CD14-positive monocyte (primary cell): ENCODE data around the gene PDE8A. TPM values are rescaled to one million over a fixed set of nuclear protein-coding genes. Genes with fewer than 3 reads are reported as not detected.

Source experiments
- DNase-seq, 3 donors: peaks; one replicate each; pipeline ENCODE4 v3.0.0-alpha.2; 2011 to 2022
- H2AFZ ChIP-seq: 2 replicates; pipeline ENCODE4 v1.6.0; 2012; ENCODE audit warnings: mild to moderate bottlenecking, low read depth, low read length, inconsistent platforms; ENCODE audit not compliant: insufficient read depth, poor library complexity, severe bottlenecking
- H3K27ac ChIP-seq, 2 donors: 1 replicate in 1 of 2; 2 replicates in 1 of 2; pipeline ENCODE4 v1.5.1; 2012 to 2013; ENCODE audit warnings: low read length in 2 of 2, control low read depth in 1 of 2, inconsistent platforms in 1 of 2, low read depth in 1 of 2, mild to moderate bottlenecking in 1 of 2
- H3K27me3 ChIP-seq, 2 donors: one replicate each; pipeline versions ENCODE4 v1.6.0 to v1.6.1; 2011 to 2013; ENCODE audit warnings: low read length in 2 of 2; ENCODE audit not compliant: control insufficient read depth in 2 of 2, insufficient read depth in 2 of 2
- H3K36me3 ChIP-seq, 2 donors: replicated peaks in 1 of 2; 1 replicate in 1 of 2; 2 replicates in 1 of 2; pipeline versions ENCODE4 v1.5.1 to v1.6.1; 2012 to 2013; ENCODE audit warnings: low read length in 2 of 2, control low read depth in 1 of 2, inconsistent platforms in 1 of 2, mild to moderate bottlenecking in 1 of 2; ENCODE audit not compliant: insufficient read depth in 2 of 2, control insufficient read depth in 1 of 2
- H3K4me1 ChIP-seq, 2 donors: 1 replicate in 1 of 2; 2 replicates in 1 of 2; pipeline versions ENCODE4 v1.5.1 to v1.6.1; 2012 to 2013; ENCODE audit warnings: low read length in 2 of 2, control low read depth in 1 of 2, inconsistent platforms in 1 of 2, mild to moderate bottlenecking in 1 of 2, moderate library complexity in 1 of 2; ENCODE audit not compliant: insufficient read depth in 2 of 2, control insufficient read depth in 1 of 2
- H3K4me2 ChIP-seq: replicated peaks from 2 replicates; pipeline ENCODE3; 2012; ENCODE audit warnings: low read length, moderate library complexity, mild to moderate bottlenecking; ENCODE audit not compliant: poor library complexity, severe bottlenecking; ENCODE audit errors: extremely low read depth
- H3K4me3 ChIP-seq, 3 experiments: fragments of 200-600 bp in 1 of 3; sonication (generic) in 1 of 3; replicated peaks in 1 of 3; 1 replicate in 2 of 3; 2 replicates in 1 of 3; pipeline ENCODE4 v1.5.1; 2011 to 2013; ENCODE audit warnings: low read length in 3 of 3, mild to moderate bottlenecking in 3 of 3, control low read depth in 2 of 3, low read depth in 2 of 3, inconsistent platforms in 1 of 3, moderate library complexity in 1 of 3
- H3K79me2 ChIP-seq: 2 replicates; pipeline ENCODE4 v1.6.0; 2012; ENCODE audit warnings: mild to moderate bottlenecking, control low read depth, inconsistent platforms, low read length, moderate library complexity; ENCODE audit not compliant: insufficient read depth
- H3K9ac ChIP-seq: 2 replicates; pipeline ENCODE4 v1.6.0; 2017; ENCODE audit warnings: low read length, mild to moderate bottlenecking; ENCODE audit not compliant: insufficient read depth, poor library complexity, severe bottlenecking
- H3K9me3 ChIP-seq, 2 donors: replicated peaks in 1 of 2; 1 replicate in 1 of 2; 2 replicates in 1 of 2; pipeline versions ENCODE4 v1.5.1 to v1.6.1; 2012 to 2013; ENCODE audit warnings: low read length in 2 of 2, control low read depth in 1 of 2; ENCODE audit not compliant: control insufficient read depth in 1 of 2, insufficient read depth in 1 of 2
- H4K20me1 ChIP-seq: 2 replicates; pipeline ENCODE4 v1.6.0; 2012; ENCODE audit warnings: mild to moderate bottlenecking, low read length, control low read depth, moderate library complexity; ENCODE audit not compliant: insufficient read depth
- H3K27ac Mint-ChIP-seq, 7 donors: one replicate each; pipeline ENCODE4 v1.8.0; 2020; ENCODE audit warnings: mild to moderate bottlenecking in 7 of 7, mixed read lengths in 7 of 7, moderate library complexity in 6 of 7, inconsistent platforms in 2 of 7
- H3K27me3 Mint-ChIP-seq, 3 donors: one replicate each; pipeline ENCODE4 v1.8.0; 2021 to 2022; ENCODE audit warnings: low read depth in 3 of 3, mild to moderate bottlenecking in 3 of 3, mixed read lengths in 3 of 3, moderate library complexity in 3 of 3, inconsistent platforms in 1 of 3
- H3K36me3 Mint-ChIP-seq, 2 donors: one replicate each; pipeline ENCODE4 v1.8.0; 2020; ENCODE audit warnings: mixed read lengths in 2 of 2, inconsistent platforms in 1 of 2, mild to moderate bottlenecking in 1 of 2
- H3K4me1 Mint-ChIP-seq: one replicate; pipeline ENCODE4 v1.8.0; 2020; ENCODE audit warnings: mild to moderate bottlenecking, mixed read lengths
- H3K4me3 Mint-ChIP-seq, 2 donors: one replicate each; pipeline ENCODE4 v1.8.0; 2020; ENCODE audit warnings: mild to moderate bottlenecking in 2 of 2, mixed read lengths in 2 of 2, moderate library complexity in 1 of 2
- H3K9me3 Mint-ChIP-seq, 7 donors: one replicate each; pipeline ENCODE4 v1.8.0; 2020 to 2022; ENCODE audit warnings: mixed read lengths in 7 of 7, mild to moderate bottlenecking in 6 of 7, moderate library complexity in 6 of 7, inconsistent platforms in 2 of 7
- WGBS: methylation state at CpG from one replicate; pipeline ENCODE4 v1.1.5; 2013; ENCODE audit warnings: missing lambda C conversion rate; ENCODE audit not compliant: insufficient coverage; 5-methylcytosine and 5-hydroxymethylcytosine counted together
- intact Hi-C, 2 donors: fragments of 100-400 bp; cut with micrococcal nuclease; formaldehyde crosslinking; loops; one replicate each; pipeline versions ENCODE4 v1.15.0 to v1.15.1; 2023
- polyA plus RNA-seq, 3 donors: library from polyadenylated mRNA; depleted of rRNA in 1 of 3; unstranded in 2 of 3; stranded (reverse) in 1 of 3; fragments of 300-500 nt in 2 of 3; fragments of >200 nt in 1 of 3; fragmentation: Illumina TruSeq in 2 of 3; gene quantifications; 1 replicate in 2 of 3; 2 replicates in 1 of 3; pipeline ENCODE4 v1.2.3, GENCODE V29; 2012 to 2021
- TF ChIP-seq, protein P1 (sequence below): fragments of 200-600 bp; IDR thresholded peaks from one replicate; pipeline ENCODE4 v1.8.0; 2022; ENCODE audit warnings: antibody characterized with exemption, mild to moderate bottlenecking

PDE8A gene
- polyA plus RNA-seq, 3 donors = 2.8 to 33.4 (median 4.9) TPM

GRCh38 chr15:84970843-84971242 lies 10.8 kb upstream of the PDE8A start:
- peaks cover 0 to 12% (median 7%) of the 10 kb centered on the region in 7 donors for H3K9me3 Mint-ChIP-seq
- TF ChIP-seq, protein P1, sequence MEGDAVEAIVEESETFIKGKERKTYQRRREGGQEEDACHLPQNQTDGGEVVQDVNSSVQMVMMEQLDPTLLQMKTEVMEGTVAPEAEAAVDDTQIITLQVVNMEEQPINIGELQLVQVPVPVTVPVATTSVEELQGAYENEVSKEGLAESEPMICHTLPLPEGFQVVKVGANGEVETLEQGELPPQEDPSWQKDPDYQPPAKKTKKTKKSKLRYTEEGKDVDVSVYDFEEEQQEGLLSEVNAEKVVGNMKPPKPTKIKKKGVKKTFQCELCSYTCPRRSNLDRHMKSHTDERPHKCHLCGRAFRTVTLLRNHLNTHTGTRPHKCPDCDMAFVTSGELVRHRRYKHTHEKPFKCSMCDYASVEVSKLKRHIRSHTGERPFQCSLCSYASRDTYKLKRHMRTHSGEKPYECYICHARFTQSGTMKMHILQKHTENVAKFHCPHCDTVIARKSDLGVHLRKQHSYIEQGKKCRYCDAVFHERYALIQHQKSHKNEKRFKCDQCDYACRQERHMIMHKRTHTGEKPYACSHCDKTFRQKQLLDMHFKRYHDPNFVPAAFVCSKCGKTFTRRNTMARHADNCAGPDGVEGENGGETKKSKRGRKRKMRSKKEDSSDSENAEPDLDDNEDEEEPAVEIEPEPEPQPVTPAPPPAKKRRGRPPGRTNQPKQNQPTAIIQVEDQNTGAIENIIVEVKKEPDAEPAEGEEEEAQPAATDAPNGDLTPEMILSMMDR = no peak
- Histone ChIP-seq H2AFZ (no peak overlapping the region), H3K9me3 (peaks cover 0 to 8% of the 10 kb centered on the region in 2 donors), H3K79me2 (no peaks in the 10 kb centered on the region), H3K9ac (no peak overlapping the region), H3K4me1 (peaks cover 5% of the 10 kb centered on the region in 2 donors), H3K4me3 (no peak overlapping the region), H3K27ac (no peak overlapping the region), H3K36me3 (no peaks in the 10 kb centered on the region), H3K4me2 (no peak overlapping the region), H4K20me1 (no peaks in the 10 kb centered on the region), H3K27me3 (no peaks in the 10 kb centered on the region)
- WGBS = 96% methylated on average over 3 of the region's 3 CpGs
- intact Hi-C loops = no loop called here
- H3K27ac Mint-ChIP-seq = no peak overlapping the region
- H3K27me3 Mint-ChIP-seq = peaks cover 2 to 4% (median 3%) of the 10 kb centered on the region in 3 donors
- peaks cover 6% of the 10 kb centered on the region for H3K4me1 Mint-ChIP-seq
- no peak for DNase-seq
- no peaks in the 10 kb centered on the region for H3K36me3 Mint-ChIP-seq
- no peak overlapping the region for H3K4me3 Mint-ChIP-seq

DNA sequence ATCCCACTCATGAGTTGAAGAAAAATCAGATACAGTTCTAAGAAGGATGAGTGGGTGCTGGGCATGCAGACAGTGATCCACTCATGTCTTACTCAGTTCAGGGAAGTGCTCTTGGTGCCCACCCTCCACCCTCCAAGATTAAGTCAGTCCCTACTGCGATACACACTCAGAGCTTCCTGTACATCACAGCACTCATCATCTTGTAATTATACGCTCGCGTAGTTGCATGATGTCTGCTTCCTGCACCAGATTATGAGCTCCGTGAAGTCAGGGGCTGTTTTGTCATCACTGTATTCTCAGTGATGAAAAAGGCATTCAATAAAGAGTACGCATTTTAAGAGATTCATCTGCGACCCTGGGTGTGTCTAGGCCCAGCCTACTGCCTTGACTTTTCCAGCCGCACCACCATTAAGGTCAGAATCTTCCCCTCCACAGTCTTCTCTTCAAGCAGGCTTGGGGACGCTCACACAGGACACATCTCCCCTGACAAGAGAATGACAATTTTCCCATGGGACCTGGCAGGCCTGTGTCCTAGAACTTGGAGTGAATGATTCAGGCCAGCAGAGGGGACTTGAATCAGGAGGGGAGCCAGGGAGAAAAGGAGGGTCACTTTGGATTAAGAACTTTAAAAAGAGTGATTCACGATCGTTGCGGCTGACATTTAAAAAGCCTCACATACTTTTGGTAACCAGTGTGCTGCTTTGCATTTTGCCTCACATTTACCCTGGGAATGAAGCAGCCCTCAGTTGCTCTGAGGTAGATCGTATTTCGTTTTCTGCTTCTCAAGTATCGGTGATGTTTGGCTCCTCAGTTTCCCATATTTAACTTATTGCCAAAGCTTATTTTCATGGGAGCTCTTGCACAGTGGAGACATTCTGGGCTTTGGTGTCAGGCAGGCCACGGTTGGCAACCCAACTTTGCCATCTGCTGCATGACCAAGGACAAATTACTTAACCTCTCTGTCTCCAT lies 7.9 kb upstream of the PDE8A start:
- Mint-ChIP-seq H3K9me3 (no peaks in the 10 kb centered on the region), H3K36me3 (no peaks in the 10 kb centered on the region), H3K27ac (no peak overlapping the region), H3K4me1 (no peaks in the 10 kb centered on the region), H3K27me3 (peaks cover 2 to 11% (median 6%) of the 10 kb centered on the region in 3 donors), H3K4me3 (no peak overlapping the region)
- no peak overlapping the region for H3K4me3 ChIP-seq
- intact Hi-C loops = no loop called here
- H3K27ac ChIP-seq = no peak overlapping the region
- no peaks in the 10 kb centered on the region for H4K20me1 ChIP-seq
- no peaks in the 10 kb centered on the region for H3K4me1 ChIP-seq
- TF ChIP-seq, protein P1 = no peak
- no peak for DNase-seq
- no peaks in the 10 kb centered on the region for H3K36me3 ChIP-seq
- no peaks in the 10 kb centered on the region for H3K79me2 ChIP-seq
- H3K27me3 ChIP-seq = no peaks in the 10 kb centered on the region
- H3K4me2 ChIP-seq = no peak overlapping the region
- H3K9me3 ChIP-seq = no peaks in the 10 kb centered on the region
- 91% methylated on average over 12 of the region's 16 CpGs for WGBS
- no peak overlapping the region for H3K9ac ChIP-seq
- peak overlapping the region; percentile 21 for H2AFZ ChIP-seq
